ENCODE results near the gene C9orf85.
"Not testable (repeated sequence)": the region's sequence is repeated elsewhere in the genome, so short reads cannot be mapped to it uniquely, and the experiment has no call there.

C9orf85 gene

DNA sequence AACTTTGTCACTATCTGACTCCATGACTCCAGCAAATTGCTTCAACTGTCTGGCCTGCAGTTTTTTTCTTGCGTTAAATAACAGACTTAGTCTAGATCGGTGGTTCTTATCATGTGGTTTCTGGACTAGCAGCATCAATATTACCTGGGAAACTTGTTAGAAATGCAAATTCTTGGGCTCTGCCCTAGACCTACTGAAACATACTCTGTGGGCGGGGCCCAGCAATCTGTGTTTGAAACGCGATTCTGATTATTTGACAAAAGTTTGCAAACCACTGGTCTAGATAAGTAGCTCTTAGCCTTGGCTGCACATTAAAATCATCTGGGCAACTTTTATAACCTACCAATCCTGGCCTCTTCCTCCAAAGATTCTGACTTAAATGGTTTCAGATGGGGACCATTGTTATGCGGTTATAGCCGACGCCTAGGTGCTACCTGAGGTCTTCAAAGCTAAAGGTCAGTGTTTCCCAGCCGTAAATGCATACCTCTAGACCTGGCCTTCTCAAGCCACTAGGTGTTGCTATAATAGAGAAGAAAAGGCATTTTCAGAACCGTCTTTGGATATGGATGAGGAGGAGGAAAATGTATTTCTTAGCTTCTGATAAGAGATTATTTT, 74.0 kb downstream of the C9orf85 start:
- DNase-seq (ENCODE audit: extremely low read depth, low read depth): no peak

GRCh38 chr9:71986900-71987299, 75.5 kb downstream of the C9orf85 start:
- no peak for TF ChIP-seq CTCF (IDR thresholded peaks at IDR 0.05; ENCODE audit: low read depth, low read length)
- no peak for DNase-seq (ENCODE audit: extremely low read depth, low read depth)

More for the DNA sequence above, 74.0 kb downstream of the C9orf85 start:
- no peak for TF ChIP-seq CTCF (IDR thresholded peaks at IDR 0.05; ENCODE audit: low read depth, low read length)

DNA sequence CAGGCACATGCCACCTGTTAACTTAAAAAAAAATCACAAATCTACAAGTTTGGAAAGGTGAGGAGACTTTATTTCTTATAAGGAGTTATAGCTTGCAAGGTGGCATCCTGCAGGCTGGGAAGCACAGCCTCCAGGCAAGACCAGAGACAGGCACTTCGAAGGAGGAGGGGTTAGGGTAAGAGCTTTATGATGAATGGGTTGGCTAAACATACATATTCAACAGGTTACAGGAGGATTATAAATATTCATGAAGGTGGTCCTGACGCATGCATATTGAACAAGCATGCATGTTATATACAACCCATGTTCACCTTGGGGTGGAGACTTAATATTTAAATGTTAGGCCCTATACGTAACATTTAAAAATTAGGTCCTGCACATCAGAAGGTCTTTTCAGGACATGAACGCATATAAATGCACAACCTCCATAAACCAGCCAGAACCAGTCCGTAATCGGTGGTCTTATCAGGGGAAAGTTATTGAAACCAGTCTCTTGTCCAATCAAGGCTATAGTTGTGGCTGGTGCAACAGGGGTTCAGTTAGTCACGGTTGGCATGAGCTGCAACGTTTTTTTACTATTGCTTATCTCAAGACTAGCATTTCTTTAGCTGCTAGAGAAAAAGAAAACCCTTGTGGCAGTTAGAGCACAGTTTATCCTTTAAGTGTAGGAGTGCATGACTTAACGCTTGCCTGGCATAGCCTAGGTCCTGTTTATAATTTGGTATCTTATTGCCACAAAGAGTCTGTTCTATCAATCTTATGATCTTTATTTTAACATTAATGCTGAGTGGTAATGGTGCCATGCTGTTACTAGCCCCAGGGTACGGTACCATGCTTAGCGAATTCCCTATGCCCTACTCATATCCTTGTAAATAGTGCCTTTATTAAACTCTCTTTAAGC, 76.3 kb downstream of the C9orf85 start:
- no peak for TF ChIP-seq CTCF (IDR thresholded peaks at IDR 0.05; ENCODE audit: low read depth, low read length)
- DNase-seq (ENCODE audit: extremely low read depth, low read depth): no peak

DNA sequence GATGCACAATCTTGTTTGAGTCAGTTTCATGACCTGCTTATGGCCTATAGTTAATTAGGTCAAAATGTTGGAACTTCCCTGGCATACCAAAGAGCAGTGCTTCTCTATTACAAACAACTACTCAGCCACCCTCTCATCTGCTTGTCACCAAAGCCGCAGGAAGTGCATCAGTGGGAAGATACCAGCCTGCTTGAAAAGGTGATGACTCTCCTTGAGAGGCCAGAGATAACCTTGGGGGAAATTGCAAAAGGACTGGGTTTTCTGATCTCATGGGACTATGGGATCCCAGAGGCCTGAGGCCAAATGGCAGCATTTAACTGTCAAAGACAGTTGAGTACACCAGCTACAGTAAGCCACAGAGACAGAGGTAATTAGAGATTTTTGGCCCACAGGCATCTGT, 79.0 kb downstream of the C9orf85 start:
- no peak for TF ChIP-seq CTCF (IDR thresholded peaks at IDR 0.05; ENCODE audit: low read depth, low read length)
- no peak for DNase-seq (ENCODE audit: extremely low read depth, low read depth)

GRCh38 chr9:72005451-72005850, 94.0 kb downstream of the C9orf85 start:
- no peak for TF ChIP-seq CTCF (IDR thresholded peaks at IDR 0.05; ENCODE audit: low read depth, low read length)
- no peak for DNase-seq (ENCODE audit: extremely low read depth, low read depth)

- TF ChIP-seq CTCF (IDR thresholded peaks at IDR 0.05; ENCODE audit: low read depth, low read length): no peak
- DNase-seq (ENCODE audit: extremely low read depth, low read depth): no peak
These were observed 95.1 kb downstream of the C9orf85 start for GRCh38 chr9:72006501-72006900.

DNA sequence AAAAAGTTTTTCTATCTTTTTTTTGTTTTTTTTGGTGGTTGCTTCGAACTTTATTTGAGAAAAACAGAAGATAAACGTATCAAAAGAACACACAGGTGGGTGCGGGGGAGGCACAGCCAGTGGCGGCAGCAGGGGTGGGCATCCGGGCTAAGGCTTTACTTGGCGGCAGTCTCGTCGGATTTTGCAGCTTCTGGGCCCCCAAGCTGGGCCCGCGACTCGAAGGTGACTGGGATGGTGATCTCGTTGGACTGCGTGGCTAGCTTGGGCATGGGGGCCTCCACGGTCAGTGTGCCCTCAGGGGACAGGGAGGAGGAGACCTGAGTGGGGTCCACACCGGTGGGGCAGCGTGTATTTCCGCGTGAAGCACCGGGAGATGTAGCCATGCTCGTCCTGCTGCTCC, 96.3 kb downstream of the C9orf85 start:
- DNase-seq (ENCODE audit: extremely low read depth, low read depth): not testable (repeated sequence)
